Thoracic aorta (tissue), 2 donors: ENCODE data around the gene C3. TPM values are rescaled to one million over a fixed set of nuclear protein-coding genes. Genes with fewer than 3 reads are reported as not detected.
"Not testable (repeated sequence)": the region's sequence is repeated elsewhere in the genome, so short reads cannot be mapped to it uniquely, and the experiment has no call there.

Source experiments
- ATAC-seq: fragments of 150-250 bp; one replicate; pipeline ENCODE4 v1.8.0; 2017; ENCODE audit warnings: low read depth; ENCODE audit not compliant: insufficient number of reproducible peaks, low FRiP score
- DNase-seq: peaks from one replicate; pipeline ENCODE4 v3.0.0-alpha.2; 2020; ENCODE audit warnings: low spot score
- H3K27ac ChIP-seq, 2 donors: fragments of 200-600 bp; sonication (generic); 1 replicate in 1 of 2; 2 replicates in 1 of 2; pipeline ENCODE4 v1.5.1; 2016; ENCODE audit warnings: mild to moderate bottlenecking in 2 of 2, moderate library complexity in 2 of 2
- H3K27me3 ChIP-seq: fragments of 200-600 bp; sonication (generic); replicated peaks from 2 replicates; pipeline ENCODE4 v1.6.0; 2016; ENCODE audit warnings: mild to moderate bottlenecking; ENCODE audit not compliant: insufficient read depth
- H3K36me3 ChIP-seq: fragments of 200-600 bp; sonication (generic); one replicate; pipeline ENCODE4 v1.5.1; 2016
- H3K4me1 ChIP-seq, 2 donors: fragments of 200-600 bp; sonication (generic); 1 replicate in 1 of 2; 2 replicates in 1 of 2; pipeline versions ENCODE4 v1.5.1 to v1.6.0; 2016; ENCODE audit warnings: low read depth in 2 of 2, mild to moderate bottlenecking in 1 of 2; ENCODE audit not compliant: control insufficient read depth in 1 of 2
- H3K4me3 ChIP-seq: fragments of 200-600 bp; sonication (generic); 2 replicates; pipeline ENCODE4 v1.5.1; 2016; ENCODE audit warnings: mild to moderate bottlenecking
- H3K9me3 ChIP-seq: fragments of 200-600 bp; sonication (generic); 2 replicates; pipeline ENCODE4 v1.5.1; 2016
- total RNA-seq, 2 donors: library from RNA; depleted of rRNA; stranded (reverse); fragments of >200 nt; gene quantifications; one replicate each; pipeline versions ENCODE4 v1.1.0 to v1.2.3, GENCODE V29; 2016
- TF ChIP-seq, protein P1 (sequence below): fragments of 200-600 bp; sonication (generic); IDR thresholded peaks from one replicate; pipeline ENCODE4 v1.5.1; 2019; ENCODE audit warnings: antibody characterized with exemption

The C3 gene
- total RNA-seq, 2 donors from 2014 or later: 277 to 754 TPM

GRCh38 chr19:6644796-6645195, 75.7 kb downstream of the C3 start:
- Histone ChIP-seq H3K27ac (no peak overlapping the region), H3K4me3 (no peak overlapping the region), H3K4me1 (no peaks in the 10 kb centered on the region), H3K27me3 (no peaks in the 10 kb centered on the region), H3K9me3 (no peaks in the 10 kb centered on the region), H3K36me3 (no peaks in the 10 kb centered on the region)
- TF ChIP-seq, protein P1, sequence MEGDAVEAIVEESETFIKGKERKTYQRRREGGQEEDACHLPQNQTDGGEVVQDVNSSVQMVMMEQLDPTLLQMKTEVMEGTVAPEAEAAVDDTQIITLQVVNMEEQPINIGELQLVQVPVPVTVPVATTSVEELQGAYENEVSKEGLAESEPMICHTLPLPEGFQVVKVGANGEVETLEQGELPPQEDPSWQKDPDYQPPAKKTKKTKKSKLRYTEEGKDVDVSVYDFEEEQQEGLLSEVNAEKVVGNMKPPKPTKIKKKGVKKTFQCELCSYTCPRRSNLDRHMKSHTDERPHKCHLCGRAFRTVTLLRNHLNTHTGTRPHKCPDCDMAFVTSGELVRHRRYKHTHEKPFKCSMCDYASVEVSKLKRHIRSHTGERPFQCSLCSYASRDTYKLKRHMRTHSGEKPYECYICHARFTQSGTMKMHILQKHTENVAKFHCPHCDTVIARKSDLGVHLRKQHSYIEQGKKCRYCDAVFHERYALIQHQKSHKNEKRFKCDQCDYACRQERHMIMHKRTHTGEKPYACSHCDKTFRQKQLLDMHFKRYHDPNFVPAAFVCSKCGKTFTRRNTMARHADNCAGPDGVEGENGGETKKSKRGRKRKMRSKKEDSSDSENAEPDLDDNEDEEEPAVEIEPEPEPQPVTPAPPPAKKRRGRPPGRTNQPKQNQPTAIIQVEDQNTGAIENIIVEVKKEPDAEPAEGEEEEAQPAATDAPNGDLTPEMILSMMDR: no peak
- ATAC-seq (no peak), DNase-seq (no peak)

GRCh38 chr19:6640333-6640732, 80.1 kb downstream of the C3 start:
- DNase-seq, H3K4me3 ChIP-seq, H3K9me3 ChIP-seq, H3K27me3 ChIP-seq, H3K4me1 ChIP-seq, ATAC-seq, H3K36me3 ChIP-seq, H3K27ac ChIP-seq: not testable (repeated sequence)

DNA sequence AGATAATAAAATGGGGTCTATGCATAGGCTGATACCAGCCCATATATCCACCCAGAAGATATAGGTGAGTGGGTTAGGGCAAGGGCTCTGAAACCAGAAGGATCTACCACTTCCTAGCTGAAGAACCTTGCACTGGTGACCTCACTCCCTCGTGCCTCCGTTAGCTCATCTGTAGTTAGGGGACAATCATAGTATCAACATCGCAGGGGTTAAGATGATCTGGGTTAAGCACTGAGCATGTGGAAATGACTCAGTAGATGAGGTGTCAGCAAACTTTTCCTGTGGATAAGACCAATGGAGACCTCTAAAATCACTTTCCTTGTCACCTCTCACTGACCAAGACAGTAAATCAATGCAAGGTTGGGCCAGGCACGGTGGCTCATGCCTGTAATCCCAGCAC, 81.0 kb downstream of the C3 start:
- H3K36me3 ChIP-seq: no peaks in the 10 kb centered on the region
- TF ChIP-seq, protein P1: no peak
- no peaks in the 10 kb centered on the region for H3K27me3 ChIP-seq
- ATAC-seq (no peak), DNase-seq (no peak)
- H3K4me3 ChIP-seq: no peak overlapping the region
- H3K9me3 ChIP-seq: no peaks in the 10 kb centered on the region
- no peaks in the 10 kb centered on the region for H3K4me1 ChIP-seq
- H3K27ac ChIP-seq: no peak overlapping the region

DNA sequence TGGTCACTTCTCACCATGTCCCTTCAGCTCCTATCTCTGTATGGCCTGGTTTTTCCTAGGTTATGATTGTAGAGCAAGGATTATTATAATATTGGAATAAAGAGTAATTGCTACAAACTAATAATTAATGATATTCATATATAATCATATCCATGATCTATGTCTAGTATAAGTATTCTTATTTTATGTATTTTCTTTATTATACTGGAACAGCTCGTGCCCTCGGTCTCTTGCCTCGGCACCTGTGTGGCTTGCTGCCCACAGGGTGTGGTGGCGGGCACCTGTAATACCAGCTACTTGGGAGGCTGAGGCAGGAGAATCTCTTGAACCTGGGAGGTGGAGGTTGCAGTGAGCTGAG, 87.0 kb downstream of the C3 start:
- H3K9me3 ChIP-seq, H3K4me1 ChIP-seq, DNase-seq, H3K4me3 ChIP-seq, H3K27ac ChIP-seq, H3K27me3 ChIP-seq, H3K36me3 ChIP-seq, ATAC-seq: not testable (repeated sequence)

- not testable (repeated sequence) for H3K4me1 ChIP-seq, ATAC-seq, H3K9me3 ChIP-seq, H3K27ac ChIP-seq, H3K36me3 ChIP-seq, H3K4me3 ChIP-seq, H3K27me3 ChIP-seq
- TF ChIP-seq, protein P1: peak; percentile 35
- peak; percentile 4 for DNase-seq
Observed at GRCh38 chr19:6632747-6633455, 87.5 kb downstream of the C3 start.

DNA sequence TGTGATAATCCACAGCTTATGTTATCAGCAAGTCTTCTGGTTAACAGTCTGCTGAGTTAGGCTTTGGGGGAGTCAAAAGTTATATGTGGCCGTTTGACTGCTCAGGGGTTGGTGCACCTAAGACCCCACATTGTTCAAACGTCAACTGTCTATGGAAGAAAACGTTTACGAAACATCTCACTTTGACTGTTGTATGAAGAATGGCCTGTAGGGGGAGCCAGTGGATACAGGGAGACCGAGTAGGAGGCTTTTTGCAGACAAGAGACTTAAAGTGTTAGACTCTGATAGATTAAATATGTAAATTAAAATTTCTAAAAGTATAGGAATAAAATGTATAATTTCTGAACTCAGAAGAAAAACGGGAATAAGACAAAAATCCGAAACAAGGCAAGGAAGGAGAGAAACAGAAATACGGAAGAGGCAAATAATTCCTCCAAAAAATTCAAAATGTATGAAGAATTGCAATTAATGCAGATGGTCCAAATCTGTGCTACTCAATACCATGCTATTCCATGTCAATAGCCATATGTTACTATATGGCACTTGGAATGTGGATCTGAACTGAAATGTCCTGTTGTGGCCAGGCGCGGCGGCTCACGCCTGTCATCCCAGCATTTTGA, 88.3 kb downstream of the C3 start:
- no peak overlapping the region for H3K27ac ChIP-seq
- peak; percentile 45 for DNase-seq
- H3K4me1 ChIP-seq: no peaks in the 10 kb centered on the region
- H3K27me3 ChIP-seq: no peaks in the 10 kb centered on the region
- peak; percentile 36 for ATAC-seq
- H3K4me3 ChIP-seq: no peak overlapping the region
- TF ChIP-seq, protein P1: peak; percentile 83
- no peaks in the 10 kb centered on the region for H3K36me3 ChIP-seq
- H3K9me3 ChIP-seq: no peaks in the 10 kb centered on the region

Other genes with a start within 250 kb of the C3 start
- gene DENND1C, start 238.9 kb downstream of the C3 start, total RNA-seq: 1 to 10 TPM; 2.7 to 3.9 TPM
- not detected for gene TUBB4A, start 218.3 kb downstream of the C3 start, total RNA-seq
- gene TNFSF9, start 189.6 kb downstream of the C3 start, total RNA-seq: 1 to 10 TPM in 1 of 2 donors, under 1 TPM in 1; 0.27 to 1.8 TPM
- not detected for gene CD70, start 129.5 kb downstream of the C3 start, total RNA-seq
- gene TNFSF14, start 50.5 kb downstream of the C3 start, total RNA-seq: 10 to 100 TPM in 1 of 2 donors, under 1 TPM in 1; 0.54 to 15.5 TPM
- 10 to 100 TPM; 32.2 to 84.2 TPM for gene GPR108, start 16.9 kb upstream of the C3 start, total RNA-seq
- gene TRIP10, start 19.0 kb upstream of the C3 start, total RNA-seq: 100 to 1,000 TPM in 1 of 2 donors, 10 to 100 TPM in 1; 98.2 to 105 TPM
- 1 to 10 TPM in 1 of 2 donors, under 1 TPM in 1; 0.68 to 7.1 TPM for gene SH2D3A, start 46.8 kb upstream of the C3 start, total RNA-seq
- gene VAV1, start 52.1 kb upstream of the C3 start, total RNA-seq: 10 to 100 TPM in 1 of 2 donors, 1 to 10 TPM in 1; 7.6 to 12.2 TPM
- gene ADGRE1, start 166.9 kb upstream of the C3 start, total RNA-seq: under 1 TPM; 0.41 to 0.42 TPM